ENCODE measurements around the gene BCAS4. TPM values are rescaled to one million over a fixed set of nuclear protein-coding genes. Genes with fewer than 3 reads are reported as not detected.

BCAS4 gene
- total RNA-seq, 1 donor from 2014 or later = 8.9 TPM

GRCh38 chr20:50838322-50838625, 43.4 kb downstream of the BCAS4 start:
- no peak for DNase-seq (ENCODE audit: low spot score, unreplicated experiment)
- H3K9me3 Mint-ChIP-seq (ENCODE audit: low read depth) = no peaks in the 10 kb centered on the region
- H3K27me3 Mint-ChIP-seq = no peaks in the 10 kb centered on the region
- H3K36me3 Mint-ChIP-seq (ENCODE audit: insufficient read depth) = peaks cover 1% of the 10 kb centered on the region
- H3K27ac Mint-ChIP-seq = no peak overlapping the region
- H3K4me1 Mint-ChIP-seq (ENCODE audit: low read depth) = no peaks in the 10 kb centered on the region
- no peak overlapping the region for H3K4me3 Mint-ChIP-seq (ENCODE audit: low read depth)
- TF ChIP-seq CTCF (IDR thresholded peaks at IDR 0.05; ENCODE audit: unreplicated experiment) = no peak

DNA sequence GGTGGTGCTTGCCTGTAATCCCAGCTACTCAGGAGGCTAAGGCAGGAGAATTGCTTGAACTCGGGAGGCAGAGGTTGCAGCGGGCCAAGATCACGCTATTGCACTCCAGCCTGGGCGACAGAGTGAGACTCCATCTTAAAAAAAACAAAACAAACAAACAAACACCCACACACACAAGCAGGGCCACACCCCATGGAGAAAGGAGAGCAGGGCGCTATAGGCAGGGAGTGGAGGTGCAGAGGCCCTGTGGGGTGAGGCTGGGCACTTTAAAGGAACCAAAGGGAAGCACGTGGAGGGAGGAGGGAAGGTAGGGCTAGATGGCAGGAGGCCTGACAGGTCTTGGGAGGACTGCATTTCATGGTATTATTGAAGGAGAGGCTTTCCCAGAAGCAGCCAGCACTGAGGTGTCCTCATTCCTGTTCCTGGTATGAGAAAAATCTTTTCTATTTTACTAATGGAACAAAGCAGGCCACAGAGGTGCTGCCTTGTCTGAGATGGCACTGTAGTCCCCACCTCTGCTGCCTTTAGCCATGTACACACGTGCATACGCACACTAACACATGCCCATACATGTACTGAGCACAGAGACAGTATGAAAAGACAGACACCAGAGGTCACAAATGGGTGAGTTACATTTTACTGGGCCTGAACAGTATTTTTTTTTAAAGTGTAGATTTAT, 44.0 kb downstream of the BCAS4 start:
- Mint-ChIP-seq H3K4me3 (ENCODE audit: low read depth) (no peak overlapping the region), H3K4me1 (ENCODE audit: low read depth) (no peaks in the 10 kb centered on the region), H3K36me3 (ENCODE audit: insufficient read depth) (peaks cover 1% of the 10 kb centered on the region), H3K9me3 (ENCODE audit: low read depth) (no peaks in the 10 kb centered on the region), H3K27me3 (no peaks in the 10 kb centered on the region), H3K27ac (peak overlapping the region; percentile 89)
- no peak for DNase-seq (ENCODE audit: low spot score, unreplicated experiment)
- TF ChIP-seq CTCF (IDR thresholded peaks at IDR 0.05; ENCODE audit: unreplicated experiment) = no peak

DNA sequence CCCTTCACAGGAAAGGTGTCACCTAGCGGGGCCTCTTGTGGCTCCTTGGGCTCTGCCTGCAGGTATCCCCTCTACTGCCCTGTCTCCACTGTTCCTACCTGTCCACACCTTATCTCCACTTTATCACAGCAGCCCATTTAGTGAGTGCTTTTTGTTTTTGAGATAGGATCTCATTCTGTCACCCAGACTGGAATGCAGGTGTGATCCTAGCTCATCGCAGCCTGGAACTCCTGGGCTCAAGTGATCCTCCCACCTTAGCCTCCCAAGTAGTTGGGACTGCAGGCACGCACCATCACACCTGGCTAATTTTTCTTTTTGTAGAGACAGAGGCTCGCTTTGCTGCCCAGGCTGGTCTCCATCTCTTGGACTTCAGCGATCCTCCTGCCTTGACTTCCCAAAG, 48.0 kb downstream of the BCAS4 start:
- Mint-ChIP-seq H3K4me1 (ENCODE audit: low read depth) (no peaks in the 10 kb centered on the region), H3K27me3 (no peaks in the 10 kb centered on the region), H3K27ac (peak overlapping the region; percentile 52), H3K4me3 (ENCODE audit: low read depth) (no peak overlapping the region), H3K36me3 (ENCODE audit: insufficient read depth) (no peaks in the 10 kb centered on the region), H3K9me3 (ENCODE audit: low read depth) (no peaks in the 10 kb centered on the region)
- TF ChIP-seq CTCF (IDR thresholded peaks at IDR 0.05; ENCODE audit: unreplicated experiment) = no peak
- DNase-seq (ENCODE audit: low spot score, unreplicated experiment) = no peak

DNA sequence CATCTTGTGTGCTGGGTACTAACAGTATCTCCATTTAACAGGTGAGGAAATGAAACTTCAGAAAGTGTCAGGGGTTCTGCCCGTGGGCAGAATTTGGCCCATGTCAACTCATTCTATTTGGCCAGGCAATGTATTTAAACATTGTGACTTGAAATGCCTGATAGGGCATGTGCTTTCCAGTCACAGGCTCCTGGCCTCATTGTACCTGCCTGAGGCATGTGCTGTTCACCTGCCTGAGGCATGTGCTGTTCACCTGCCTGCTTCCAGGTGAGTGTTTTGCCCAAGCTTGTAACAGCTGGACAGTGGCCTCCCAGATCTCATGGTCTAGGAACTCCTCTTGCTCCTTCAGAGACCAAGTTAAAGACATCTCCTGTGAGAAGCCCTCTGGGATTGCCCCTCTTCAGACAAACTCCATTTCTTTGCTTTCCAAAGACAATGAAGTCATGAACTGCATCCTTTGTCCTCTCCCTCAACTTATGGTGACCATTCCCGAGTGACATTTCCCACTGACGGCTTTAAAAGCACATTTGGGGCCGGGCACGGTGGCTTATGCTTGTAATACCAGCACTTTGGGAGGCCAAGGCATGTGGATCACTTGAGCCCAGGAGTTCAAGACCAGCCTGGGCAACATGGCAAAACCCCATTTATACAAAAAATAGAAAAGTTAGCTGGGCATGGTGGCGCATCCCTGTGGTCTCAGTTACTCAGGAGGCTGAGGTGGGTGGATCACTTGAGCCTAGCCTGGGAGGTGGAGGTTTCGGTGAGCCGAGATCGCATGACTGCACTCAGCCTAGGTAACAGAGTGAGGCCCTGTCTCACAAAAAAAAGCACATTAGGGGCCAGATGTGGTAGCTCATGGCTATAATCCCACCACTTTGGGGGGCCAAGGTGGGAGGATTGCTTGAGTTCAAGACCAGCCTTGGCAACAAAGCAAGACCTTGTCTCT, 48.7 kb downstream of the BCAS4 start:
- no peak for DNase-seq (ENCODE audit: low spot score, unreplicated experiment)
- TF ChIP-seq CTCF (IDR thresholded peaks at IDR 0.05; ENCODE audit: unreplicated experiment) = no peak
- peaks cover 3% of the 10 kb centered on the region for H3K27me3 Mint-ChIP-seq
- H3K4me1 Mint-ChIP-seq (ENCODE audit: low read depth) = no peaks in the 10 kb centered on the region
- H3K4me3 Mint-ChIP-seq (ENCODE audit: low read depth) = no peak overlapping the region
- H3K27ac Mint-ChIP-seq = no peak overlapping the region
- no peaks in the 10 kb centered on the region for H3K9me3 Mint-ChIP-seq (ENCODE audit: low read depth)
- H3K36me3 Mint-ChIP-seq (ENCODE audit: insufficient read depth) = no peaks in the 10 kb centered on the region

DNA sequence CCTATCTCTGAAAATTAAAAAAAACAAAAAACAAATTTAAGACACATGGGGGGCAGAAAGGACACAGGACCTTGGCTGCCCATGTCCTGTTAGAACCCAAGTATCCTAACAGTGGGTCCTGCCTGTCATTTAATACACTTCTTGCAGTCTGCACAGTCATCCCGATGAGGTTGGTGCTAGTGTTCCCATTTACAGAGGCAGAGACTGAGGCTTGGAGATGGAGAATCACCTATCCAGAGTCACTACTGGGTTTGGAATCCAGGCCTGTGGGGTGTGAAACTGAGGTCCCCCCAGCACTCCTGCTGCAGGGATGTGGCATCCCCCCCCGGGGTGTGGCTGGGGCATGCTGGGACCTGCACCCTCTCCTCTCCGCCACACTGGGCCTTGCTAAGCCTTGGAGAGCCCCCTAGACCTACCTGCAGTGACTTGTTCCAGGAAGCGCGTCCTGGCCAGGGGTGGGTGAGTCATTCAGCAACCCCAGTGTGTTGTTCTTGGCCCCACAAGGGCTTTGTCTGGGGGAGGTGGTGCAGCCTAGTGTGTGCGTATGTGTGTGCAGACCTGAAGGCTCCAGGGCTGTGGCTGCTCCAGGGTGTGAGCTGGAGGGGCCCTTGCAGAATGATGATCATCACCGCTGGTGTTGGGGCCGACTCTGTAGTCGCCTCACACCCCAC, 49.7 kb downstream of the BCAS4 start:
- TF ChIP-seq CTCF (IDR thresholded peaks at IDR 0.05; ENCODE audit: unreplicated experiment) = no peak
- no peaks in the 10 kb centered on the region for H3K36me3 Mint-ChIP-seq (ENCODE audit: insufficient read depth)
- no peak overlapping the region for H3K27ac Mint-ChIP-seq
- H3K27me3 Mint-ChIP-seq = peaks cover 6% of the 10 kb centered on the region
- no peaks in the 10 kb centered on the region for H3K9me3 Mint-ChIP-seq (ENCODE audit: low read depth)
- no peak overlapping the region for H3K4me3 Mint-ChIP-seq (ENCODE audit: low read depth)
- no peak for DNase-seq (ENCODE audit: low spot score, unreplicated experiment)
- H3K4me1 Mint-ChIP-seq (ENCODE audit: low read depth) = no peaks in the 10 kb centered on the region

All from progenitor cell of endocrine pancreas (in vitro differentiated cells).